Keratinocyte (primary cell): ENCODE results near the gene SCGB1A1. TPM values are rescaled to one million over a fixed set of nuclear protein-coding genes. Genes with fewer than 3 reads are reported as not detected.

Source experiments
- DNase-seq: peaks from one replicate; pipeline ENCODE4 v3.0.0-alpha.2; 2011; ENCODE audit warnings: low read depth, missing footprints, low spot score
- FAIRE-seq: peaks from 2 replicates; lab custom pipeline; 2011; peaks lifted over from hg19 to GRCh38; lab: Jason Lieb, UNC
- H2AFZ ChIP-seq: 2 replicates; pipeline ENCODE4 v1.6.0; 2012; ENCODE audit warnings: low read length, control low read depth, inconsistent platforms; ENCODE audit not compliant: control insufficient read depth
- H3K27ac ChIP-seq: 2 replicates; pipeline ENCODE4 v1.5.1; 2011; ENCODE audit warnings: low read length; ENCODE audit not compliant: control insufficient read depth, insufficient read depth
- H3K27me3 ChIP-seq: 3 replicates; pipeline ENCODE4 v1.6.0; 2011; ENCODE audit warnings: low read length; ENCODE audit not compliant: control insufficient read depth, insufficient read depth; ENCODE audit errors: extremely low read depth
- H3K36me3 ChIP-seq, 2 experiments: 2 replicates in 1 of 2; 3 replicates in 1 of 2; pipeline ENCODE4 v1.5.1; 2011; ENCODE audit warnings: low read length in 2 of 2, mild to moderate bottlenecking in 1 of 2; ENCODE audit not compliant: control insufficient read depth in 2 of 2, insufficient read depth in 2 of 2; ENCODE audit errors: extremely low read depth in 1 of 2
- H3K4me1 ChIP-seq: 3 replicates; pipeline ENCODE4 v1.5.1; 2011; ENCODE audit warnings: low read length; ENCODE audit not compliant: control insufficient read depth, insufficient read depth; ENCODE audit errors: extremely low read depth
- H3K4me2 ChIP-seq: 3 replicates; pipeline ENCODE4 v1.6.0; 2011; ENCODE audit warnings: low read depth, low read length; ENCODE audit not compliant: control insufficient read depth, insufficient read depth; ENCODE audit errors: extremely low read depth
- H3K4me3 ChIP-seq, 3 experiments: fragments of 200-600 bp in 1 of 3; sonication (generic) in 1 of 3; 2 replicates in 2 of 3; 3 replicates in 1 of 3; pipeline ENCODE4 v1.5.1; 2011 to 2016; ENCODE audit warnings: low read length in 3 of 3, mild to moderate bottlenecking in 3 of 3, control low read depth in 2 of 3, inconsistent platforms in 1 of 3, low read depth in 1 of 3, mixed read lengths in 1 of 3, mixed run types in 1 of 3, moderate library complexity in 1 of 3; ENCODE audit not compliant: control insufficient read depth in 2 of 3, insufficient read depth in 2 of 3; ENCODE audit errors: extremely low read depth in 1 of 3
- H3K79me2 ChIP-seq: 2 replicates; pipeline ENCODE4 v1.6.0; 2012; ENCODE audit warnings: low read length; ENCODE audit not compliant: control insufficient read depth, insufficient read depth
- H3K9ac ChIP-seq: 3 replicates; pipeline ENCODE4 v1.6.0; 2011; ENCODE audit warnings: low read length; ENCODE audit not compliant: control insufficient read depth, insufficient read depth; ENCODE audit errors: extremely low read depth
- H3K9me1 ChIP-seq: 3 replicates; pipeline ENCODE4 v1.6.0; 2011; ENCODE audit warnings: low read length; ENCODE audit not compliant: control insufficient read depth, insufficient read depth; ENCODE audit errors: extremely low read depth
- H3K9me3 ChIP-seq: 2 replicates; pipeline ENCODE4 v1.5.1; 2012; ENCODE audit warnings: low read depth, low read length; ENCODE audit not compliant: control insufficient read depth
- H4K20me1 ChIP-seq: 3 replicates; pipeline ENCODE4 v1.6.0; 2011; ENCODE audit warnings: low read length; ENCODE audit not compliant: control insufficient read depth, insufficient read depth; ENCODE audit errors: extremely low read depth
- EZH2 ChIP-seq: IDR thresholded peaks from one replicate; pipeline ENCODE4 v1.6.1; 2012; ENCODE audit warnings: inconsistent platforms, mild to moderate bottlenecking, low read length, moderate library complexity
- dilution Hi-C: fragments of 300-500 bp; cut with MboI; formaldehyde crosslinking; loops from one replicate; pipeline ENCODE4 v1.7.0; 2020; ENCODE audit warnings: low sequenced_read_pairs; ENCODE audit not compliant: extremely low pct_ligation_motif_present
- polyA plus RNA-seq, 5 experiments: library from polyadenylated mRNA; depleted of rRNA in 3 of 5; stranded (reverse) in 3 of 5; stranded (forward) in 1 of 5; unstranded in 1 of 5; fragments of >200 nt; gene quantifications; 1 replicate in 1 of 5; 2 replicates in 3 of 5; 3 replicates in 1 of 5; pipeline versions ENCODE4 v1.2.1 to v1.2.3, GENCODE V29; 2011 to 2012; ENCODE audit warnings: missing spikeins in 2 of 5, low read depth in 1 of 5, low replicate concordance in 1 of 5
- TF ChIP-seq, protein P1 (sequence below), 3 experiments: IDR thresholded peaks in 1 of 3; conservative IDR thresholded peaks in 1 of 3; optimal IDR thresholded peaks in 1 of 3; 2 replicates in 2 of 3; 3 replicates in 1 of 3; pipeline versions ENCODE3 to v1.5.1; 2011; ENCODE audit warnings: low read length in 3 of 3, mild to moderate bottlenecking in 3 of 3, moderate library complexity in 2 of 3, control low read depth in 1 of 3, inconsistent platforms in 1 of 3; ENCODE audit not compliant: insufficient read depth in 2 of 3; ENCODE audit errors: extremely low read depth in 1 of 3

SCGB1A1 gene
- polyA plus RNA-seq, 1 donor (not counting 4 experiments of a cell fraction or from before 2014, with no cell fraction given) = not detected

DNA sequence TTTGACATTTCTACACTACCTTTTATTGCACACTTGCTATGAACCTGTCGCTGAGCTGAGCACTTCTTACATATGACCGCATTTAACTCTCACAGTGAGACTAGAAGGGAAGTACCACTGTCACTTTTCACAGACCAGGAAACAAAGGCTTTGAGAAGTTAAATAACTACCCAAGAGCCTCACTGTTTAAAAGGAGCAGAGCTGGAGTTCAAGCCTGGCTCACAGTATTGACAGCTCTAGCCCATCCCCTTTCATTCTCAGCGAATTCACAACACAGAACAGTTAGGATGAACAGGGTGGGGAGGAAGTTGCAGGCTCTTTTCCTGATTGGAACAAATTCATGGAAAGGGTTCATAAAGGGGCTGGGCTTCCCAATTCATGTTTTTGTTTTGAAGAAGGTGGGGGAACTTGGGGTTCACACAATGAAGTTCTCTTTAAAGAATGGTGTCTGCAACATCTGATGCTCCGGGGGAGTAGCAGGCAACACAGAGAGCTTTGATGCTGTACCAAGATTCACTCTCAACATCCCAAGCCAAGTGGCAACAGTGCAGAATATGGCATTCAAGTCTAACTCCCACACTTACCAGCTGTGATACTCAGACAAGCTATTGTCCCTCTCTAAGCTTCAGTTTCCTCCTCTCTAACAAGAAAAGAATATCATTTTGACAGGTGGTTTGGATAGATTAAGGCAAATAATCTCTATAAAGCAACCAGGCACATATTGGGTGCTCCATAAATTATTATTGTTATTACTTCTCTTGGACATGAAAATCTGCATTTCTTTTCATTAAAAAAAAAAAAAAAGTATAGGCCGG, 17.2 kb downstream of the SCGB1A1 start:
- no peaks in the 10 kb centered on the region for H4K20me1 ChIP-seq
- no peak overlapping the region for H3K27ac ChIP-seq
- dilution Hi-C loops = no loop called here
- H3K27me3 ChIP-seq = no peaks in the 10 kb centered on the region
- no peak overlapping the region for H2AFZ ChIP-seq
- no peaks in the 10 kb centered on the region for H3K9me3 ChIP-seq
- H3K9me1 ChIP-seq = peaks cover under 1% of the 10 kb centered on the region
- no peak overlapping the region for H3K4me2 ChIP-seq
- no peak overlapping the region for H3K4me3 ChIP-seq
- FAIRE-seq (no peak), DNase-seq (no peak)
- no peaks in the 10 kb centered on the region for H3K36me3 ChIP-seq
- H3K4me1 ChIP-seq = peaks cover 4% of the 10 kb centered on the region
- H3K9ac ChIP-seq = no peak overlapping the region
- TF ChIP-seq EZH2 = no peak
- TF ChIP-seq, protein P1, sequence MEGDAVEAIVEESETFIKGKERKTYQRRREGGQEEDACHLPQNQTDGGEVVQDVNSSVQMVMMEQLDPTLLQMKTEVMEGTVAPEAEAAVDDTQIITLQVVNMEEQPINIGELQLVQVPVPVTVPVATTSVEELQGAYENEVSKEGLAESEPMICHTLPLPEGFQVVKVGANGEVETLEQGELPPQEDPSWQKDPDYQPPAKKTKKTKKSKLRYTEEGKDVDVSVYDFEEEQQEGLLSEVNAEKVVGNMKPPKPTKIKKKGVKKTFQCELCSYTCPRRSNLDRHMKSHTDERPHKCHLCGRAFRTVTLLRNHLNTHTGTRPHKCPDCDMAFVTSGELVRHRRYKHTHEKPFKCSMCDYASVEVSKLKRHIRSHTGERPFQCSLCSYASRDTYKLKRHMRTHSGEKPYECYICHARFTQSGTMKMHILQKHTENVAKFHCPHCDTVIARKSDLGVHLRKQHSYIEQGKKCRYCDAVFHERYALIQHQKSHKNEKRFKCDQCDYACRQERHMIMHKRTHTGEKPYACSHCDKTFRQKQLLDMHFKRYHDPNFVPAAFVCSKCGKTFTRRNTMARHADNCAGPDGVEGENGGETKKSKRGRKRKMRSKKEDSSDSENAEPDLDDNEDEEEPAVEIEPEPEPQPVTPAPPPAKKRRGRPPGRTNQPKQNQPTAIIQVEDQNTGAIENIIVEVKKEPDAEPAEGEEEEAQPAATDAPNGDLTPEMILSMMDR (optimal IDR thresholded peaks at IDR 0.05 in 1 of 3, IDR thresholded peaks at IDR 0.05 in 1 of 3, conservative IDR thresholded peaks at IDR 0.05 in 1 of 3; ENCODE audit: extremely low read depth in 1 of 3, insufficient read depth in 2 of 3, low read length in 3 of 3) = no peak
- H3K79me2 ChIP-seq = no peaks in the 10 kb centered on the region

DNA sequence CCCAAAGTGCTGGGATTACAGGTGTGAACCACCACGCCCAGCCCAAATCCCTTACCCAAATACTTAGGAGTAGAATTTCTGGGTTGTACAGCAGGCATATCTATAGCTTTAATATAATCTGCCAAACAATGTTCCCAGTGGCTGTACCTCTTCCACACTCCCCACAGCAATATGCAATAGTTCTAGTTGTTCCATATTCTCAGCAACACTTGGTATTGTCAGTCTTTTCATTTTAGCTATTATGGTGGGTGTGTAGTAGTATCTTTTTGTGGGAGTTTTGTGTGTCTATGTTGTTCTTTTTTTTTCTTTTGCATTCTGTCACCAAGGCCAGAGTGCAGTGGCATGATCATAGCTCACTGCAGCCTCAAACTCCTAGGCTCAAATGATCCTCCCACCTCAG, 18.8 kb downstream of the SCGB1A1 start:
- no peak overlapping the region for H3K4me2 ChIP-seq
- H3K9me3 ChIP-seq = no peaks in the 10 kb centered on the region
- H3K9ac ChIP-seq = no peak overlapping the region
- no peaks in the 10 kb centered on the region for H3K36me3 ChIP-seq
- H3K4me3 ChIP-seq = no peak overlapping the region
- no peaks in the 10 kb centered on the region for H3K9me1 ChIP-seq
- no peaks in the 10 kb centered on the region for H3K4me1 ChIP-seq
- no peaks in the 10 kb centered on the region for H3K27me3 ChIP-seq
- DNase-seq = no peak
- dilution Hi-C loops = no loop called here
- H3K79me2 ChIP-seq = no peaks in the 10 kb centered on the region
- H4K20me1 ChIP-seq = no peaks in the 10 kb centered on the region
- H2AFZ ChIP-seq = no peak overlapping the region
- FAIRE-seq = no peak
- no peak overlapping the region for H3K27ac ChIP-seq
- TF ChIP-seq, protein P1 (optimal IDR thresholded peaks at IDR 0.05 in 1 of 3, IDR thresholded peaks at IDR 0.05 in 1 of 3, conservative IDR thresholded peaks at IDR 0.05 in 1 of 3; ENCODE audit: extremely low read depth in 1 of 3, insufficient read depth in 2 of 3, low read length in 3 of 3) = no peak
- no peak for TF ChIP-seq EZH2
